Measurements from ENCODE around the gene CLASP1.

- no peak for TF ChIP-seq JUND (IDR thresholded peaks at IDR 0.05; ENCODE audit: low read length)
- TF ChIP-seq POLR2AphosphoS5 (IDR thresholded peaks at IDR 0.05; ENCODE audit: low read depth, low read length): no peak
These were observed 15.8 kb downstream of the CLASP1 start for GRCh38 chr2:121633463-121633862.

All from H1 (cell line).